ENCODE measurements around the gene SEL1L3.

The SEL1L3 gene

GRCh38 chr4:25811374-25811690 is 51.5 kb downstream of the SEL1L3 start:
- H3K4me3 ChIP-seq (ENCODE audit: low read depth, low read length): no peak overlapping the region
- TF ChIP-seq CTCF (IDR thresholded peaks at IDR 0.05; ENCODE audit: borderline replicate concordance, insufficient read depth, low read depth, low read length): no peak

DNA sequence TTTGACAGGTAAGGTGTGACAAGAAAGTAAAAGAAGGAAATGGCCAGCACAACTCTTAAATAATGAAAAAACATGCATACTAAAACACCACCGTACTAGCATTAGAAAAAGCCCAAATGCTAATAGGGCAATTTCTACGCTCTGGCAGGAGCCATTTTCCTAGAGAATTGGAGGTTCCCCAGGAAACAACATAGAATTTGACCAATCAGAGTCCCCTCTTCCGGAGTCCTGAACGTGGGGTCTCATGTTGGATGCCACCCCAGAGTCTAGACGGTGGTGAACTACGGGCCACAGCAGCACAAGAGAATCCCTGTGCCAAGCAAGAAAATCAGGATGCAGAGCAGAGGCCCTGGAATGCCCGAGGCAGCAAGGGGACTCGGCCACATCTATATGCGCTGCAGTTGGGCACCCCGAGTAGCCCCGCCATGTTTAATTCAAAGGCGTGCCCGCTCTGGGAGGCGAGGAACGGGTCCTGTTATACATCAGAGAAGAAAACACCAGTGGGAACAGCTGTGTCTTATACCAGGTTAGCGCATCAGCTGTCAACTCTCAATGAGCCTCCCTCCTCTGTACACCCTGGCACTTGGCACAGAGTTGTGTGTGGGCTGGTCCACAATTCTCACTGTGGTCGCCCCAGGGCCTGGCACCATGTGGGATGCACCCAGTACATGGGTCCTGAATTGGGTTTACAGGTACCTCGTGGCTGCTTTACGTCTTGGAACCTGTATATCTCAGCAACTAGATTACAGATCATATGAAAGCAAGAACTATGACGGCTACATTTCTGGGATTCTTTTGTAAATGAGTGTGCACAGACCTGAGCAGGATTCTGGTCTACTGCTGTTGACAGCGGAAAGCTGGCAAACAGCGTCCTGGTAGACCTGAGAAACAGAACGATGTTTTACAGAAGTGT is 52.1 kb downstream of the SEL1L3 start:
- TF ChIP-seq CTCF (IDR thresholded peaks at IDR 0.05; ENCODE audit: borderline replicate concordance, insufficient read depth, low read depth, low read length): no peak
- H3K4me3 ChIP-seq (ENCODE audit: low read depth, low read length): no peak overlapping the region

DNA sequence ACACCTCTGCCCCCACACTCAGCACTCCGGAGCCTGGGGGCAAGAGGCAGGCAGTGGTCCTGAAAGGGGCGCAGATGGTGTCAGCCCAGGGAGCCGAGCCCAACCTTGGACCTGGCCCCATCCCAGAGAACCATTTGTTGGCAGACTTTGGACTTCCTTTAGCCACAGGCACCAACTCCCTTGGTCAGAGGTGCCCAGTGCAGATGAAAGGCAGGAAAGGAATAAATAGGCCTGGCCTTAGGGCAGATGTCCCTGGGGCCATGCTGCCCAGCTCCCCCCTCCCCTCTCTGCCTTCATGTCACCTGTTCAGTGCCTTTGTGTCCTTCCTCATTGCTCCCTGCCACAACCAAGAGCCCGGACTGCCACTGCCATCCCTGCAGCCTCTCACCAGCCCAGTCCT is 52.8 kb downstream of the SEL1L3 start:
- TF ChIP-seq CTCF (IDR thresholded peaks at IDR 0.05; ENCODE audit: borderline replicate concordance, insufficient read depth, low read depth, low read length): no peak
- no peak overlapping the region for H3K4me3 ChIP-seq (ENCODE audit: low read depth, low read length)

- no peak for TF ChIP-seq CTCF (IDR thresholded peaks at IDR 0.05; ENCODE audit: borderline replicate concordance, insufficient read depth, low read depth, low read length)
- H3K4me3 ChIP-seq (ENCODE audit: low read depth, low read length): no peak overlapping the region
These were observed 55.6 kb downstream of the SEL1L3 start for GRCh38 chr4:25807102-25807728.

DNA sequence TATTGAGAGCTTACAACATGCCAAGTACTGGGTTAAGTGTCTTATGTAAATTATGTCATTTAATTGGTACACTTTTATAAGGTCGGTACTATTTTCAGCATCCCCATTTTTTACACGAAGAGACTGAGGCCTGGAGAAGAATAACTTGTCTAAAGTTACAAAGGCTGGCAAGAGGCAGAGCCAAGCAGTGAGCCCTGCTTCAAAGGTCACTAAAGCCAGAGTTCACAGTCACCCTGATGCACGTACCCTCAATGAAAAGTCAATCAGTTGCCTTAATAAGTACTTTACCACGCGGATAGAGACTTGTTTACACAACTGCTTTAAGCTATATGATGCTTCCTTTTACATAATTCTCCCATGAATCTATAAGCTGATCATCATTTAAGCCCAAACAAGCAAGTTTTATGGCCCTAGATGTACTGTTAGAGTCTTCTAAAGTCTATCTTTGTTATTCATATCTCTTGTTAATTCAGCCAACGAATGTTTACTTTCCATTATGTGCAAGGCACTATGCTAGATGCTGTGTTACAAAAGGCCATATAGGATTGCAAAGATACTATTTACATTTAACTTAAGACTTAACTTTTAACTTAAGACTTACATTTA is 57.4 kb downstream of the SEL1L3 start:
- no peak overlapping the region for H3K4me3 ChIP-seq (ENCODE audit: low read depth, low read length)

DNA sequence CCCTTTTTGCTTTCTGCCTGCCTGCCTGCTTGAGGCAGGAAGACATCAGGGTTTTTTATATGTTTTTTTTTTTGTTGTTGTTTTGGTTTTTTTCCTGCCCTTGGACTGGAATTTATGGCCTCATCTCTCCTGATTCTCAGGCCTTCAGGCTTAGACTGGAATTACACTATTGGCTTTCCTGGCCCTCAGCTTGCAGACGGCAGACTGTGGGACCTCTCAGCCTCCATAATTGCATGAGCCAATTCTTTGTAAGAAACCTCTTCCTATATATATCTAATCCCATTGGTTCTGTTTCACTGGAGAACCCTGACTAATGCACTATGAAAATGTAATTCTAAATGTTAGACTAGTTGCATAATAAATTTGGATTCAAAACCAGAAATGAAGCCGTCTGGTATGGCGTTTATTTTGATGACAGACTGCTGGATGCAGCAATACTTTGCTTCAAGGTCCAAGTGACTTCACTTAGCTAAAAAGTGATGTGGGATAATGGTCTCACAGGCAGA is 59.0 kb downstream of the SEL1L3 start:
- no peak overlapping the region for H3K4me3 ChIP-seq (ENCODE audit: low read depth, low read length)
- no peak for TF ChIP-seq CTCF (IDR thresholded peaks at IDR 0.05; ENCODE audit: borderline replicate concordance, insufficient read depth, low read depth, low read length)

More for the DNA sequence above, 57.4 kb downstream of the SEL1L3 start:
- TF ChIP-seq CTCF (IDR thresholded peaks at IDR 0.05; ENCODE audit: borderline replicate concordance, insufficient read depth, low read depth, low read length): no peak

All from GM12875 (cell line).